ENCODE results near the gene ULK1.

The ULK1 gene

DNA sequence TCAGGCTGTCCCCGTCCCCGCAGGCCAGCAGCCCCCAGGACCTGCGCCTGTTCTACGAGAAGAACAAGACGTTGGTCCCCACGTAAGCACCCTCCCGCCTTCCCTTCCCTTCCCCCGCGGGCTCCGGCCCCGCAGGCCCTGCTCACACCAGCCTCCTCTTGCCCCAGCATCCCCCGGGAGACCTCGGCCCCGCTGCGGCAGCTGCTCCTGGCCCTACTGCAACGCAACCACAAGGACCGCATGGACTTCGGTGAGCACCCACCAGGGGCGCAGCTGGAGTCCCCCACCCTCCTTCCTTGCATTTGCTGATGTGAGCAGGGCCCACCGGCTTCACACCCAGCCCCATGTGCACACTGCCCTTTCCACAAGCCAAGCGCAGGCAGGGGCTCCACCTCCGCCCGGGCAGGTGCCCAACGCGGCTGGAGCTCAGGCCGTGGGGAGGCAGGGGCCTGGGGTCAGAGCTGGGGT is 15.4 kb downstream of the ULK1 start:
- no peak for DNase-seq

DNA sequence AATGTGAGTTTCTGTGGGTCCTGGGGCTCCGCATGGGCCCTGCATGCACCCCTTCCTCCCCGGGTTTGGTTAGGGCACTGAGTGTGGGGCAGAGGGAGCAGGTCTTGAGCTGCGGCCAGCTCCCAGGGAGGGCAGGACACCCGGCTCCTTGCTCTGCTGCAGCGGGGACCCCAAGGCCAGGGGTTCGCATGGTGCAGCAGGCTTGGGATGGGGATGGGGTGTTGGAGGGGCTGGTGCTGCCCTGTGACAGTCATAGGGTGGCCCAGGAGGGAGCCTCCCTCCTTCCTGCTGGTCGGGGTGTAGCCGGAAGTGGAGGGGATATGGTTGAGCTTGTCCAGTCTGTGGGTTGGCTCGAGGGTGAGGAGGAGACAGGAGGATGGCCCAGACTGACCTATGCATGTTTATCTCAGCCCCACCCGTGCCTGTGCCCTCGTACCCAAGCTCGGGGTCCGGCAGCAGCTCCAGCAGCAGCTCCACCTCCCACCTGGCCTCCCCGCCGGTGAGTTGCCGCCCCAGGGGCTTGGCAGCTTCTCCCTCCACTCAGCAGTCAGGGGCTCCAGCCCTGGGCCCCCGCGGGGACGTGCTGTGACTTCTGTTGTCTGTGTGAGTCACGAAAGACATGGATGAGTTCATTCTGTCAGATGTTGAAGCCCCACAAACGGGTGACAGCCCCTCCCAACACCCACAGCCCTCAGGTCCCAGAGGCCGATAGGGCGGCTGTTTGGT is 16.0 kb downstream of the ULK1 start:
- no peak for DNase-seq

DNA sequence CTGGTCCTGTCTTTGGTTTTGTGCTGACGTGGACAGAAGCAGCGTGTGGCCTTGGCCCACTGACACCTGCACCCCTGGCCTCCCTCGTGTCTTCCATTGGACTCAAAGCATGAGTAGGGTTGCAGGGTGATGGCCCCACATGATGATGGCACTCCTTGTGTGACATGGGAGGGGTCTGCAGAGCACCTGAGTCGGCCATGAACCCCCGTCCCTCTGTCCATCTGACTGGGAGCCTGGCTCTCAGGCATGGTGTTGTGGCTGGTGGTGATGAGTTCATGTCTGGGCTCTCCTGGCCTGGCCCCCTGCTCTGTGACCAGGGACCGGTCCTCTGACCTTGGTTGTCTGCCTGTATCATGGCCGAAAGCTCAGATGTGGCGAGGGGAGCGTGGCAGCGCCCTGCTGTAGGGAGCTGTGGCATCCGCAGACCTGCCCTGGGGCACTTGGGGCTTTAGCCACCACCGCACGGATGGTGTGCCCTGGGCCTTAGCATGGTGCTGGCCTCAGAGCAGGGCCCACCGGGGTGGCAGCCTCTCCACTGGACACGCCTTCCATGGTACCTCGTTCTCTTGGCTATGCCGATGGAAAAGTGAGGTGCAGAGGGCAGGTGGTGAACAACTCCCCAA is 16.7 kb downstream of the ULK1 start:
- DNase-seq, result no peak

DNA sequence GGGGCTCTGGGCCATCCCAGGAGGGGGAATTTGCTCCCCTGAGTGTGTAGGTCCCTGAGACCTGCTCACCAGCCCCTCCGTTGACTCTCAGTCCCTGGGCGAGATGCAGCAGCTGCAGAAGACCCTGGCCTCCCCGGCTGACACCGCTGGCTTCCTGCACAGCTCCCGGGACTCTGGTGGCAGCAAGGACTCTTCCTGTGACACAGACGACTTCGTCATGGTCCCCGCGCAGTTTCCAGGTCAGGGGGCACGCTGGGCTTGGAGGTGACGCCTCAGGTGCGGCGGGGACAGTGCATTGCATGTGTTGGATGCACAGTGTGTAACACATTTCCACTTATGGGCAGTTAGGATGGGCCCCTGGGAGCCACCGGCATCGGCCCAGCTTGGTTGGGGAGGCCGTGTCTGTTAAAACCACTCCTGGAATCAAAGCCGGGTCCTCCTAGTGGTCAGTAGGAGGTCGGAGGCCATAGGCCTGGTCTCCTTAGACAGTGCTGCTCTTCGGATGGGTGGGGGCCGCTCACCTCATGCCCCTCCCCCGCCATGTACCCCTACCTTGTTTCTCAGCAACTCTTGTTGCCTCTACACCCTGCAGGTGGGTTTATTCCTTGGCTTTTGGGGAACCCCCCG is 17.5 kb downstream of the ULK1 start:
- DNase-seq, result no peak

DNA sequence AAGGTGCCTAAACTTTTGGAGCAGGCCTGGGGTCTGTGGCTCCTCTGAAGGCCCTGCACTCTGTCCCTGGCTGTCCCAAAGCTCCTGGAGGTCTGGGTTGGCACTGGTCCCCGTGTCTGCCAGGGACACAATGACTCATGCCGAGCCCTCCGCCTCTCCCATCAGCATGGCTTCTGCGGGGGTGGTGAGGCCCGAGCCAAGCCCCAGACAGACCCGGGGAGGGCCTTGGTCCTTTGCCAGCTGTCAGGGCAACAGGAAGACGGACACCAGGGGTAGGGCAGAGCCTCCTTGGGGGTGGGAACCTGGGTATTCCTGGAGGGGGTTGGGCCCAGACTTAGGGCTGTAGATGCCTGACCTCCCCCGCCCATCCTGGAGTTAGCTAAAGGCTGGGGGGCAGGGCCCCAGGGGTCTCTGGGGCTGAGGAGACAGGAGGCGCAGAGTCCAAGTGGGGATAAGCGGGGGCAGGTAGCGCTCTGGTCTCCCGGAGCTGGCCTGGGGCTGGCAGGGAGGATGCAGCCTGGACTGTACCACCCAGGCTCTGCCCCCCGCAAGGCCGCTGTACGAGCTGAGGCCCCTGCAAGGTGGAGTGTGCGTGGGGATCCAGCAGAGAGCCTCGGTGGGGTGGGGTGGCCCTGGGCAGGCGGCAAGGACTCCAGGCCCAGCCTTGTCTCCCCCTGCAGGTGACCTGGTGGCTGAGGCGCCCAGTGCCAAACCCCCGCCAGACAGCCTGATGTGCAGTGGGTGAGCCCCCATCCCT is 18.3 kb downstream of the ULK1 start:
- peak; percentile 26 for DNase-seq

DNA sequence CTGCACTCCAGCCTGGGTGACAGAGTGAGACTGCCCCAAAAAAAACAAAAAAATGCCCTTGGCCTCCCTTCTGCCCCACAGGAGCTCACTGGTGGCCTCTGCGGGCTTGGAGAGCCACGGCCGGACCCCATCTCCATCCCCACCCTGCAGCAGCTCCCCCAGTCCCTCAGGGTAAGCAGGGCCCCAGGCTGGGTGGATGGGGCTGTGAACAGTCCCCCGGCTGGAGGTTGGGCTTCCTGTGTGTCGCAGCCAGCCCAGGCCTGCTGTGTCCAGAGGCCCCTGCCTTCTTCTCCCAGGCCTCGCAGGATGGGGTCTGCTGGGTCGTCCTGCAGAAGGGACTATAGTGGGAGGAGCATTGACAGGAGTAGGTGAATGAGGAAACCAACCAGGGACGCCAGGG is 19.2 kb downstream of the ULK1 start:
- DNase-seq, result no peak

DNA sequence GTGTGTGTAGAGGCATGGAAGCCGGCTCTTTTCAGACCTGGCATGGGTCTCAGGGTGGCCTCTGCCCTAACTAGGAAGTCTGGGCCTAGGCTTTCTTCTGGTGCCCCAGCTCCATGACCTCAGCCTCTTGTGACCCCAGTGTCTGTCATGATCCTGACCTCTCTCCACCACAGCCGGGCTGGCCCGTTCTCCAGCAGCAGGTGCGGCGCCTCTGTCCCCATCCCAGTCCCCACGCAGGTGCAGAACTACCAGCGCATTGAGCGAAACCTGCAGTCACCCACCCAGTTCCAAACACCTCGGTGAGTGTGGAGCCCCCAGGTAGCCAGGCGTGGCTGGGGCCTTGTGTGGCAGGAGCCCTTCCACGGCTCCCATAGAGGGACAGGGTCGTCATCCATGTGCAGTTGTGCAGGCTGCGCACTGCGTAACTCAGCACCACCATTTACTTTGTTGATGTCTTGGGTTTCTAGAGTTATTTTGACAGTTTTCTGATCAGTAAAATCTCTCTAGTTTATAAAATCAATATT is 19.8 kb downstream of the ULK1 start:
- no peak for DNase-seq

DNA sequence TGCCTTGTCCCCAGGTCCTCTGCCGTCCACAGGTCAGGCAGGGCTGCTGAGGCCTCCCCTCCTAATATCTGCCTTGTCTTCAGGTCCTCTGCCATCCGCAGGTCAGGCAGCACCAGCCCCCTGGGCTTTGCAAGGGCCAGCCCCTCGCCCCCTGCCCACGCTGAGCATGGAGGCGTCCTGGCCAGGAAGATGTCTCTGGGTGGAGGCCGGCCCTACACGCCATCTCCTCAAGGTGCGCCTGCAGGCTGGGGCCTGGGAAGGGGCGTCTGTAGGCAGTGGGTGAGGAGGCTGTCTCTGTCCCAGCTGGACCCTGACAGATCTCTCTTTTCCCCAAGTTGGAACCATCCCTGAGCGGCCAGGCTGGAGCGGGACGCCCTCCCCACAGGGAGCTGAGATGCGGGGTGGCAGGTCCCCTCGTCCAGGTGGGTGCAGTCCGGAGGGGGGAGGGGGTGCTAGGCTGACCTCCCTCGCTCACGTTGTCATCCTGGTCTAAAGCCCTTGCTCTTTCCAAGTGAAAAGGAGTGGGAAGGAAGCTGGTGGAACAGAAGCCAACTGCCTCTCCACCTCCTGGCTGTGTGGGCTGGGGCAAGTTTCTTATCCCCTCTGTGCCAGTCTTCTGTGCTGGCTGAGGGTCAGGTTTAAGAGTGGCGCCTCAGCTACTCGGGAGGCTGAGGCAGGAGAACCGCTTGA is 20.7 kb downstream of the ULK1 start:
- DNase-seq, result no peak

DNA sequence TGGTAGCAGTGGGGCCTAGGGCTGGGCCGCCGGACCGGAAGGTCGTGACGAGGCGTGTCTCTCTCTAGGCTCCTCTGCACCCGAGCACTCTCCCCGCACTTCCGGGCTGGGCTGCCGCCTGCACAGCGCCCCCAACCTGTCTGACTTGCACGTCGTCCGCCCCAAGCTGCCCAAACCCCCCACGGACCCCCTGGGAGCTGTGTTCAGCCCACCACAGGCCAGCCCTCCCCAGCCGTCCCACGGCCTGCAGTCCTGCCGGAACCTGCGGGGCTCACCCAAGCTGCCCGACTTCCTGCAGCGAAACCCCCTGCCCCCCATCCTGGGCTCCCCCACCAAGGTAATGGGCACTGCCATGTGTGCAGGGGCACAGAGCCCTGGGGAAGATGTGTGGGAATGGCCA is 21.4 kb downstream of the ULK1 start:
- DNase-seq, result no peak

DNA sequence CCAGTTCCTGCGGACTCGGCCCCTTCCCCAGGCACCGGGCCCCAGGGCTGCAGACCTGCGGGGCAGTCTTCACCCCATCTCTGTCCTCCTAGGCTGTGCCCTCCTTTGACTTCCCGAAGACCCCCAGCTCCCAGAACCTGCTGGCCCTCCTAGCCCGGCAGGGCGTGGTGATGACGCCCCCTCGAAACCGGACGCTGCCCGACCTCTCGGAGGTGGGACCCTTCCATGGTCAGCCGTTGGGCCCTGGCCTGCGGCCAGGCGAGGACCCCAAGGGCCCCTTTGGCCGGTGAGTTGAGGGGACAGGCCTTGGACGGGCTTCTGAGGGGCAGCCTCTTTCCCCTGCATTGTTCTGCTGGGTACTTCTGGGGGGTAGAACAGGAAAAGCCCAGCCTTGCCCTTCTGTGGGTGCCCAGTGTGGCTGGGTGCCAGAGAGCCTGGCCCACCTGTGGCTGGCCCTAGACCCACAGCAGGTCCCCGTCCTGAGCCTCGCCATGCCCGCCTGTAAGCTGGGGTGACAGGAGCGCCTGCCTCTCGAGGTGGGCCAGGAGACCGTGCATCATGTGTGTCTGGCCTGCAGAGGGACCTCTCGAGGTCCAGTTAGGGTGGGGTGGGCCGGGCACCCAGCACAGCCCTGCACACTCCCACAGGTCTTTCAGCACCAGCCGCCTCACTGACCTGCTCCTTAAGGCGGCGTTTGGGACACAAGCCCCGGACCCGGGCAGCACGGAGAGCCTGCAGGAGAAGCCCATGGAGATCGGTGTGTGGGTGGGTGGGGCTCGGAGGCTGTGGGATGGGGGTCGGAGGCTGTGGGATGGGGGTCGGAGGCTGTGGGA is 22.1 kb downstream of the ULK1 start:
- DNase-seq, result no peak

DNA sequence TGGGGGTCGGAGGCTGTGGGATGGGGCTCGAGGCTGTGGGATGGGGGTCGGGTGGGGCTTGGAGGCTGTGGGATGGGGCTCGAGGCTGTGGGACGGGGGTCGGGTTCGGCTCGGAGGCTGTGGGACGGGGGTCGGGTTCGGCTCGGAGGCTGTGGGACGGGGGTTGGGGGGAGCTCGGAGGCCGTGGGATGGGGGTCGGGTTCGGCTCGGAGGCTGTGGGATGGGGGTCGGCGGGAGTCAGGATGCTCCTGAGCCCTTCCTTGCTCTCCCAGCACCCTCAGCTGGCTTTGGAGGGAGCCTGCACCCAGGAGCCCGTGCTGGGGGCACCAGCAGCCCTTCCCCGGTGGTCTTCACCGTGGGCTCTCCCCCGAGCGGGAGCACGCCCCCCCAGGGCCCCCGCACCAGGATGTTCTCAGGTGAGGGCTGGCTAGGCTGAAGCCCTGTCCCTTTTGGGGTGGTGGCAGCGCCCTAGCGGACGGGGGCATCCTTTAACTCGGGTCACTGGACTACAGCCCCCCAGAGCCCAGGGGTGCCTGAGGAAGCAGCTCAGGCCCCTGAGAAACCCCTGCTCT is 22.8 kb downstream of the ULK1 start:
- no peak for DNase-seq

DNA sequence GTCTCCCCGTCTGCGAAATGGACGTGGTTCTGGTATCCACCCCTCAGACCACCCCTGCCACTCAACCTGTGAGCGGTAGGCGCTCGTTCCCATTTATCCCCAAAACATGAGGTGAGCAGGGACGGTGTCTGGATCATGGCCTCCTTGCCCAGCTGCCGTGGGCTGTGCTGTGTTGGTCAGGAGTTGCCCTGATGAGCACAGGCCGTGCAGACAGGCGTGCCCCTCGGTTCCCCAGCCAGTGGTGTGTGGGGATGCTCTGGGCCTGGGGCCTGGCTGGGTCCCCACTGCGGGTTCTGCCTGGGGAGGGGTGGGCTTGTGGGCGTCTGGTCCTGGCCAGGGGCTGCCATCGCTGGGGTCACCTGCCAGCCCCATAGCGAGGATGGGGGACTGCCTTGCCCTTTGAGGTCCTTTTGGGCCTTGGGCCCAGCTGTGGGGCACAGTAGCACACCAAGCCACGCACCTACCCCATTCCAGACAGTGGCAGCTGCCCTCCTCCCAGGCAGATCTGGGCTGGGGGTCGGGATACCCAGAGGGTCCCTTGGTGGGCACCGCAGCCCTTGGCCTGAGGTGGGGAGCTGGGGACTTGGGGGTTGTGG is 23.4 kb downstream of the ULK1 start:
- DNase-seq, result no peak

DNA sequence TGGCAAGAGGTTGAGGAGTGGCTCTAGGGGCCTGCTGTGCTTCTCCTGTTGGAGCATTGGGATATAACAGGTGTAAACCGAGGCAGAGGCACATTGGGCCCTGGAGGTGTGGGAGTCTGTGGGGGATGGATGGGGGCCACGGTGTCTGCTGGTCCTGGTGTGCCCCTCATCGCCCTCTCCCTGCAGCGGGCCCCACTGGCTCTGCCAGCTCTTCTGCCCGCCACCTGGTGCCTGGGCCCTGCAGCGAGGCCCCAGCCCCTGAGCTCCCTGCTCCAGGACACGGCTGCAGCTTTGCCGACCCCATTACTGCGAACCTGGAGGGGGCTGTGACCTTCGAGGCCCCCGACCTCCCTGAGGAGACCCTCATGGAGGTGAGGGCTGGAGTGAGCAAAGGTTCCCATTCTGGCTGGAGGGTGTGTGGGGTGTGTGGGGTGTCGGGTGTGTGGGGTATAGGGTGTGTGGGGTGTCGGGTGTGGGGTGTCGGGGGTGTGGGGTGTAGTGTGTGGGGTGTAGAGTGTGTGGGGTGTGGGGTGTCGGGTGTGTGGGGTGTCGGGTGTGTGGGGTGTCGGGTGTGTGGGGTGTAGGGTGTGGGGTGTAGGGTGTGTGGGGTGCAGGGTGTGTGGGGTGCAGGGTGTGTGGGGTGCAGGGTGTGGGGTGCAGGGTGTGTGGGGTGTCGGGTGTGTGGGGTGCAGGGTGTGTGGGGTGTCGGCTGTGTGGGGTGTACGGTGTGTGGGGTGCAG is 24.1 kb downstream of the ULK1 start:
- DNase-seq, result no peak

DNA sequence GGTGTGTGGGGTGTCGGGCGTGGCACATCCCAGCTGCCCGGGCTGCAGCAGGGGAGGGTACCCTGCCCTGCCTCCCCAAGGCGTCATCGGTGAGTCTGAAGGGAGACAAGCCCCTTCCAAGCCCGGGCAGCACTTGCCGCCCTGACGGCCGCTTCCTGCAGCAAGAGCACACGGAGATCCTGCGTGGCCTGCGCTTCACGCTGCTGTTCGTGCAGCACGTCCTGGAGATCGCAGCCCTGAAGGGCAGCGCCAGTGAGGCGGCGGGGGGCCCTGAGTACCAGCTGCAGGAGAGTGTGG is 24.6 kb downstream of the ULK1 start:
- DNase-seq, result no peak

DNA sequence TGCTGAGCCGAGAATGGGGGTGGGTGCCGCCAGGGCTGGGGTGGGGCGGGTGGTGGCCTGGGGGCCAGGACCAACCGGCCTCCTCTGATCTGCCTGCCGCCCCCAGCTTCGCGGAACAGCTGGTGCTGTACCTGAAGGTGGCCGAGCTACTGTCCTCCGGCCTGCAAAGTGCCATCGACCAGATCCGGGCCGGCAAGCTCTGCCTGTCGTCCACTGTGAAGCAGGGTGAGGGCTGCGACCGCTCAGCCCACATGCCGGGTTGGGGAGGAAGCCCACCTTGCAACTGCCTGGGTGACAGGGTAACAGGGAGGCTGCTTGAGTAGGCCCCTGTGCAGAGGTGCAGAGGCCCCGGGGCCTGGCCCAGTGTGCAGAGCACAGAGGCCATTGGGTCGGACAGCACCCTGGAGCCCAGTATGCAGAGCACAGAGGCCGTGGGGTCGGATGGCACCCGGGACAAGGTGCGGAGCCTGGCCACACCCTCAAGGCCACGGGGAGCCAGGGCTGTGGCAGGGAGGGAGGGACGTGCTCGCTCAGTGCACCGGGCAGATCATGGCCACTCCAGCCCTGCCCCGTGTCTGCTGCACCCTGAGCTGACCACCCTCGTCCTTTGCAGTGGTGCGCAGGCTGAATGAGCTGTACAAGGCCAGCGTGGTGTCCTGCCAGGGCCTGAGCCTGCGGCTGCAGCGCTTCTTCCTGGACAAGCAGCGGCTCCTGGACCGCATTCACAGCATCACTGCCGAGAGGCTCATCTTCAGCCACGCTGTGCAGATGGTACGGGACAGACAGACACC is 25.1 kb downstream of the ULK1 start:
- DNase-seq, result no peak

DNA sequence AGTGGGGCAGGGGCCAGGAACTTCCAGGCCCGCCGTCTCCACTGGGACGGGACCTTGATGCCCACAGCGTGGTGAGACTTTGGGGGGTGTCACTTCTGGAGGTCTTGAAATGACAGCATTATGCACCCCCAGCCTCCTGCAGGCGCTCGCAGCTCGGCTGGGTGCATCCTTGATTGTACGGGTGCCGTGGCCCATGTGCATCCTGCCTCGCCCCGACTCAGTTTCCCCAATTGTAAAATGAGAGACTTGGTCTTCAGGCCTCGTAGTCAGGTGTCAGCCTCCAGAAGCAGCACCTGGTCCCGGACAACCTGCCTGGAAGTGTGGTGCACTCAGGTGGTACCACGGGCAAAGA is 25.7 kb downstream of the ULK1 start:
- no peak for DNase-seq

DNA sequence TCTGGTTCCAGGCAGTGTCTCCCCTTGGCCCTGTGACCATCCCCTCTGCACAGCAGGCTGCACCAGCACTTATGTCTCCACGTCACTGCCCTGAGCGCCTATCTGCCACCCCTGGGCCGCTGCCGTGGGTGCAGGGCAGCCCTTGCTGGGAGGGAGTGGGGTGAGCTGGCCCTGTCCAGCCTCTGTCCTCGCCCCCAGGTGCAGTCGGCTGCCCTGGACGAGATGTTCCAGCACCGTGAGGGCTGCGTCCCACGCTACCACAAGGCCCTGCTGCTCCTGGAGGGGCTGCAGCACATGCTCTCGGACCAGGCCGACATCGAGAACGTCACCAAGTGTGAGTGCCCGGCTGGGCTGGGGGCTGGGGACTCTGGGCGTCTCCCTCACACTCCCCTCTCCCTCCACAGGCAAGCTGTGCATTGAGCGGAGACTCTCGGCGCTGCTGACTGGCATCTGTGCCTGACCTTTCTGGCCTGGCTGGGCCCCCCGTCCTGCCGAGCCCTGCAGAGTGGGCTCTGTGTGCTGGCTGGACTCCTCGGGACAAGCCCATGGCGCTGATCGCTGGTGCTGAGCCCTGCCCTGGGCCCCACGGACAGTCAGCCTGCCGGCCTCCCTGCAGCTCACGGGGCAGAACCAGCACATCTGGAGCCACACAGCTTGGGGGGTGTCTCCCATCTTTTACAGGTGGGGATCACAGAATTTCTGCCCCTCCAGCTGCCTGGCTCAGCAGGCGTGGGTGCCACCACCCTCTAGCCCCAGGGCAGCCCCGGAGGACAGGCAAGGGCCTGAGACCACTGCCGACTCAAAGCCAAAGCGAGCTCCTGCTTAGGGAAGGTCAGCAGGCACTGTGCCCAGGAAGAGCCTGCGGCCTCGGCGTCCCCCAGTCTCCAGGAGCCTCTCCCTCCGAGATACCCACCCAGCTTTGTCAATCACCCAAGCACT is 26.7 kb downstream of the ULK1 start:
- no peak for DNase-seq

All from T1000 (cell line).